ENCODE measurements around the gene TFR2. TPM values are rescaled to one million over a fixed set of nuclear protein-coding genes. Genes with fewer than 3 reads are reported as not detected.

Gene TFR2
- total RNA-seq, 1 experiment from 2014 or later, result 11.8 TPM

- TF ChIP-seq REST (IDR thresholded peaks at IDR 0.05; ENCODE audit: low read depth), result no peak
- no peak for TF ChIP-seq EGR1 (IDR thresholded peaks at IDR 0.05; ENCODE audit: low read depth)
Observed at GRCh38 chr7:100575206-100575631, 66.1 kb downstream of the TFR2 start (continued).

- POLR2A ChIA-PET, result no interaction called here
- Histone ChIP-seq H3K9me2 (ENCODE audit: insufficient read depth) (no peaks in the 10 kb centered on the region), H4K20me1 (ENCODE audit: insufficient read depth) (no peaks in the 10 kb centered on the region), H3K4me1 (ENCODE audit: control insufficient read depth in 1 of 2, insufficient read depth in 2 of 2, low read length in 2 of 2) (peaks cover 14 to 26% of the 10 kb centered on the region in 2 experiments), H3K9me3 (ENCODE audit: control insufficient read depth in 1 of 2, insufficient read depth in 1 of 2, low read depth in 1 of 2, low read length in 2 of 2) (no peaks in the 10 kb centered on the region), H2AFZ (ENCODE audit: low read depth, low read length, poor library complexity, severe bottlenecking) (no peak overlapping the region), H3K27me3 (ENCODE audit: insufficient read depth, low read length) (no peaks in the 10 kb centered on the region), H3K36me3 (ENCODE audit: control insufficient read depth in 1 of 2, insufficient read depth in 2 of 2, low read length in 2 of 2) (peaks cover under 1 to 2% of the 10 kb centered on the region in 2 experiments; a peak in 3 of 4 replicates), H3K79me2 (ENCODE audit: insufficient read depth, low read length) (no peaks in the 10 kb centered on the region), H3K27ac (ENCODE audit: low read depth, low read length) (no peak overlapping the region; the same call in 1 of the 2 replicates), H3K4me3 (replicated peaks in 1 of 2; ENCODE audit: low read depth in 1 of 2, low read length in 2 of 2) (no peak overlapping the region), H3K9ac (ENCODE audit: low read length) (no peak overlapping the region), H3K4me2 (ENCODE audit: low read length) (no peak overlapping the region)
- no peak for TF ChIP-seq POLR2AphosphoS5 (IDR thresholded peaks at IDR 0.05; ENCODE audit: low read depth, low read length)
- TF ChIP-seq REST (IDR thresholded peaks at IDR 0.05; ENCODE audit: low read depth), result no peak
- no peak for TF ChIP-seq ELF1 (IDR thresholded peaks at IDR 0.05; ENCODE audit: borderline replicate concordance, low read depth)
- TF ChIP-seq EGR1 (IDR thresholded peaks at IDR 0.05; ENCODE audit: low read depth), result no peak
- TF ChIP-seq ATF3 (IDR thresholded peaks at IDR 0.05), result no peak
- no peak for TF ChIP-seq MAX (IDR thresholded peaks at IDR 0.05)
- no peak for TF ChIP-seq RAD21 (IDR thresholded peaks at IDR 0.05; ENCODE audit: low read depth)
- no peak for TF ChIP-seq CBX3 (IDR thresholded peaks at IDR 0.05; ENCODE audit: low read depth)
- no TSS peak for BruUV-seq (replicated peaks)
- RAD21 ChIA-PET (ENCODE audit: low non-redundant PET in 1 of 2, low total read pairs in 2 of 2, uncharacterized antibody in 2 of 2, unreplicated experiment in 2 of 2), result no interaction called here
- CTCF ChIA-PET, result no interaction called here
- DNase-seq (ENCODE audit: low read depth, low spot score) (no peak), ATAC-seq (no peak)
- intact Hi-C loops (cut with micrococcal nuclease), result no loop called here
Observed at GRCh38 chr7:100574362-100575205, 66.8 kb downstream of the TFR2 start.

Data from HCT116 (cell line).